GM19455 (cell line): ENCODE results near the gene TRIP6.

Source experiments
- ATAC-seq: cut with Tn5 transposase; IDR thresholded peaks from one replicate; pipeline ENCODE4 v1.9.1; 2021; ENCODE audit not compliant: unreplicated experiment

Gene TRIP6

GRCh38 chr7:100873599-100874299 is 6.6 kb downstream of the TRIP6 start:
- no peak for ATAC-seq

- ATAC-seq = no peak
Measured at GRCh38 chr7:100874300-100874576, 7.1 kb downstream of the TRIP6 start.

- ATAC-seq = peak; percentile 85
Measured at GRCh38 chr7:100874577-100875355, 7.6 kb downstream of the TRIP6 start, which contains the start of gene SRRT. SRRT (plus strand) TSS chr7:100875103; CDS start chr7:100875591, 488 bp downstream.

- ATAC-seq = peak; percentile 16
Measured at GRCh38 chr7:100875356-100875751, 8.2 kb downstream of the TRIP6 start.

- no peak for ATAC-seq
Measured at GRCh38 chr7:100878013-100878412, 10.8 kb downstream of the TRIP6 start.

GRCh38 chr7:100878685-100879084 is 11.5 kb downstream of the TRIP6 start:
- ATAC-seq = no peak

- ATAC-seq = no peak
Measured at GRCh38 chr7:100879685-100880261, 12.6 kb downstream of the TRIP6 start.

GRCh38 chr7:100880645-100881044 is 13.5 kb downstream of the TRIP6 start:
- no peak for ATAC-seq

- no peak for ATAC-seq
Measured at GRCh38 chr7:100881136-100881535, 13.9 kb downstream of the TRIP6 start.

- ATAC-seq = no peak
Measured at GRCh38 chr7:100882201-100882600, 15.0 kb downstream of the TRIP6 start.

- no peak for ATAC-seq
Measured at GRCh38 chr7:100882785-100883526, 15.8 kb downstream of the TRIP6 start.

GRCh38 chr7:100884736-100885439 is 17.7 kb downstream of the TRIP6 start:
- ATAC-seq = no peak

GRCh38 chr7:100885440-100886141 is 18.4 kb downstream of the TRIP6 start:
- ATAC-seq = no peak

- ATAC-seq = no peak
Measured at GRCh38 chr7:100886142-100886935, 19.2 kb downstream of the TRIP6 start.

- no peak for ATAC-seq
Measured at GRCh38 chr7:100886936-100887515, 19.8 kb downstream of the TRIP6 start.

GRCh38 chr7:100887516-100888290 is 20.5 kb downstream of the TRIP6 start:
- peak; percentile 38 for ATAC-seq

GRCh38 chr7:100888291-100888987 is 21.3 kb downstream of the TRIP6 start:
- no peak for ATAC-seq
